ENCODE measurements around the gene CSAD.
A peak's percentile ranks its signal among the peaks of the same experiment; 100 is the strongest.

- TF ChIP-seq, protein P1, sequence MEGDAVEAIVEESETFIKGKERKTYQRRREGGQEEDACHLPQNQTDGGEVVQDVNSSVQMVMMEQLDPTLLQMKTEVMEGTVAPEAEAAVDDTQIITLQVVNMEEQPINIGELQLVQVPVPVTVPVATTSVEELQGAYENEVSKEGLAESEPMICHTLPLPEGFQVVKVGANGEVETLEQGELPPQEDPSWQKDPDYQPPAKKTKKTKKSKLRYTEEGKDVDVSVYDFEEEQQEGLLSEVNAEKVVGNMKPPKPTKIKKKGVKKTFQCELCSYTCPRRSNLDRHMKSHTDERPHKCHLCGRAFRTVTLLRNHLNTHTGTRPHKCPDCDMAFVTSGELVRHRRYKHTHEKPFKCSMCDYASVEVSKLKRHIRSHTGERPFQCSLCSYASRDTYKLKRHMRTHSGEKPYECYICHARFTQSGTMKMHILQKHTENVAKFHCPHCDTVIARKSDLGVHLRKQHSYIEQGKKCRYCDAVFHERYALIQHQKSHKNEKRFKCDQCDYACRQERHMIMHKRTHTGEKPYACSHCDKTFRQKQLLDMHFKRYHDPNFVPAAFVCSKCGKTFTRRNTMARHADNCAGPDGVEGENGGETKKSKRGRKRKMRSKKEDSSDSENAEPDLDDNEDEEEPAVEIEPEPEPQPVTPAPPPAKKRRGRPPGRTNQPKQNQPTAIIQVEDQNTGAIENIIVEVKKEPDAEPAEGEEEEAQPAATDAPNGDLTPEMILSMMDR (conservative IDR thresholded peaks at IDR 0.05 in 1 of 2, IDR thresholded peaks at IDR 0.05 in 1 of 2; ENCODE audit: extremely low read depth in 1 of 2, insufficient read depth in 1 of 2, low read depth in 1 of 2, low read length in 2 of 2): peak; percentile 99
- no peak for TF ChIP-seq EZH2 (IDR thresholded peaks at IDR 0.05; ENCODE audit: borderline replicate concordance, low read length)
These were observed 21.4 kb downstream of the CSAD start for GRCh38 chr12:53159195-53159839.

Data from mammary epithelial cell (primary cell).